AG04450 (cell line): ENCODE results near the gene VAC14. TPM values are rescaled to one million over a fixed set of nuclear protein-coding genes. Genes with fewer than 3 reads are reported as not detected.

ENCODE experiments used
- CTCF ChIA-PET: fragments of 300-600, 350-600 bp; formaldehyde crosslinking; extraction: SDS; loops from one replicate; lab custom pipeline; 2022; ENCODE audit warnings: antibody characterized with exemption, inconsistent platforms; lab: Charles Lee
- POLR2A ChIA-PET: fragments of 350-600 bp; formaldehyde crosslinking; extraction: SDS; loops from one replicate; lab custom pipeline; 2021; ENCODE audit warnings: antibody characterized with exemption, inconsistent platforms; lab: Yijun Ruan, JAX
- DNase-seq: peaks from one replicate; pipeline ENCODE4 v3.0.0-alpha.2; 2011; ENCODE audit warnings: low read depth, low spot score
- H3K27ac ChIP-seq: one replicate; pipeline ENCODE4 v1.5.1; 2012; ENCODE audit warnings: low read depth, low read length, control low read depth
- H3K27me3 ChIP-seq: one replicate; pipeline ENCODE4 v1.6.0; 2012; ENCODE audit warnings: low read length; ENCODE audit not compliant: control insufficient read depth, insufficient read depth
- H3K4me3 ChIP-seq: 2 replicates; pipeline ENCODE4 v1.5.1; 2011; ENCODE audit warnings: mild to moderate bottlenecking, low read depth, low read length, control low read depth
- H3K9me3 ChIP-seq: 2 replicates; pipeline ENCODE4 v1.5.1; 2012; ENCODE audit warnings: low read length; ENCODE audit not compliant: control insufficient read depth, insufficient read depth
- polyA plus RNA-seq: library from polyadenylated mRNA; depleted of rRNA; stranded (reverse); fragments of >200 nt; gene quantifications from 2 replicates; pipeline ENCODE4 v1.2.3, GENCODE V29; 2011
- TF ChIP-seq, protein P1 (sequence below): IDR thresholded peaks from 2 replicates; pipeline ENCODE4 v1.5.1; 2011; ENCODE audit warnings: low read depth, low read length, control low read depth, inconsistent platforms

The VAC14 gene
- polyA plus RNA-seq, 1 experiment, result 30.2 TPM

DNA sequence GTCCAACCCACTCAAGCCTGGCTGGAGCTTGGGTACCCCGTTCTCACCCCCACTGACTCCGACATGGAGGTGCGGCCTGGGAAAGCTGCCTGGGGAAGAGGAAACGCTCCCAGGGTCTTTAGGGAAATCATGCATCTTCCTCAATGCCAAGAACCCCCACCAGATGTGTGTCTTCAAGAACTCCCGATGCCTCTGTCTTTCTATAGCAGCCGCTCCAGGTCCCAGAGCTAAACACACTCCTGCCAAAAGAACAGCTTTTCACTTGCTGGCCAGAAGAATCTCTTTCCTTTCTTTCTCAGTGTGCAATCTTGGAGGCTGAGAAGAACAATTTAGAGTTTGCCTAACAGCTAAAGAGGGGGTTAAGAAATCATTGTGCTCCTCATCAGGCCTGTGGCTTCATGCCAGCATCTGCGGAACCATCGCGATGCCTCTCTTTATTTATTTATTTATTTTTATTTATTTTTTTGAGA lies 74.0 kb downstream of the VAC14 start:
- H3K4me3 ChIP-seq, result no peak overlapping the region
- no peak for DNase-seq
- no peaks in the 10 kb centered on the region; the same call in 1 of the 2 replicates for H3K9me3 ChIP-seq
- POLR2A ChIA-PET, result no interaction called here
- H3K27ac ChIP-seq, result no peak overlapping the region
- no peaks in the 10 kb centered on the region for H3K27me3 ChIP-seq
- TF ChIP-seq, protein P1, sequence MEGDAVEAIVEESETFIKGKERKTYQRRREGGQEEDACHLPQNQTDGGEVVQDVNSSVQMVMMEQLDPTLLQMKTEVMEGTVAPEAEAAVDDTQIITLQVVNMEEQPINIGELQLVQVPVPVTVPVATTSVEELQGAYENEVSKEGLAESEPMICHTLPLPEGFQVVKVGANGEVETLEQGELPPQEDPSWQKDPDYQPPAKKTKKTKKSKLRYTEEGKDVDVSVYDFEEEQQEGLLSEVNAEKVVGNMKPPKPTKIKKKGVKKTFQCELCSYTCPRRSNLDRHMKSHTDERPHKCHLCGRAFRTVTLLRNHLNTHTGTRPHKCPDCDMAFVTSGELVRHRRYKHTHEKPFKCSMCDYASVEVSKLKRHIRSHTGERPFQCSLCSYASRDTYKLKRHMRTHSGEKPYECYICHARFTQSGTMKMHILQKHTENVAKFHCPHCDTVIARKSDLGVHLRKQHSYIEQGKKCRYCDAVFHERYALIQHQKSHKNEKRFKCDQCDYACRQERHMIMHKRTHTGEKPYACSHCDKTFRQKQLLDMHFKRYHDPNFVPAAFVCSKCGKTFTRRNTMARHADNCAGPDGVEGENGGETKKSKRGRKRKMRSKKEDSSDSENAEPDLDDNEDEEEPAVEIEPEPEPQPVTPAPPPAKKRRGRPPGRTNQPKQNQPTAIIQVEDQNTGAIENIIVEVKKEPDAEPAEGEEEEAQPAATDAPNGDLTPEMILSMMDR, result no peak
- CTCF ChIA-PET, result interaction anchor here (1.7 kb wide), 1 partner anchor 11 kb away, joined by 9 read pairs; no protein-coding TSS in a partner anchor

DNA sequence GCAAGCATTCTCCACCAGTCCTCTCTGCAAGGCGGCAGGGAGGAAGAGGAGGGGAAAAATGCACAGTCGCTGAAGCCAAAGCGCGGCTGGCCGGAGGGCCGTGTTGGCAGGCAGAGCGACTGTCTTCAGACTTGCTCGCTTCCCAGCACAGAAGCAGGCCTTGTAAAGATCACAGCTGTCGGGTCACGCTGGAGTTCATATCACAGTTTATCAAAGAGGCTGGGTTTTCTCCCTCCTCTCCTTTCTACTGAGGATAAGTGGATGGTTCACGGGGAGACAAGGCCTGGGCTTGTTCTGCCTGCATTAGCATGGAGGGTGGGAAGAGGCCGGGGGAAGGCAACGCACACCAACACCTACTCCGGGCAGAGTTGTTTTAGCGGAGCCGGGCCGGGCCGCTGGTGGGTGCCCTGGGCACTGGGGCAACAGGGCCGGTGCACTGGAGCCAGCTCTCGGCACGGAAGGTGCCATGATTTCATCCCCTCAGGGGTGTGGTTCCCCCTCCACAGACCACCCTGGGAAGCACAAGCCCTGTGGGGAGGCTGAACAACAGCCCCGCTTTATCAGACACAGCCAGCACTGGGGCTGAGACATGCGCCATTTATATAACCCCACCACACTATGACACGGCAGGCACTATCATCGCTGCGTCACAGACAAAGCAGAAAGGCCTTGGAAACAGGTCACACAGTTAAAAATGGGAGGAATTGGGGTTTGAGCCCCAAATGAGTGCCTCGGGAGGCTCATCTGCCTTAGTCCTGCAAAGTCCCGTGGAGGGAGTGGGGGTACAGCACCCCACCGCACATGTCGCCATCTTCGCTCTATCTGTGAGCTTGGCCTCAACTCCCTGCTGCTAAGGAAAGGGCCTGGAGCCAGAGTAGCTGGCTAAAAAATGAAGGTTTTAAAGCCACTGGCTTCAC lies 74.8 kb downstream of the VAC14 start:
- CTCF ChIA-PET, result interaction anchor here (1.1 to 1.7 kb wide), 2 partner anchors 11 to 12 kb away, joined by 3 to 9 read pairs; no protein-coding TSS in a partner anchor
- H3K4me3 ChIP-seq, result no peak overlapping the region

DNA sequence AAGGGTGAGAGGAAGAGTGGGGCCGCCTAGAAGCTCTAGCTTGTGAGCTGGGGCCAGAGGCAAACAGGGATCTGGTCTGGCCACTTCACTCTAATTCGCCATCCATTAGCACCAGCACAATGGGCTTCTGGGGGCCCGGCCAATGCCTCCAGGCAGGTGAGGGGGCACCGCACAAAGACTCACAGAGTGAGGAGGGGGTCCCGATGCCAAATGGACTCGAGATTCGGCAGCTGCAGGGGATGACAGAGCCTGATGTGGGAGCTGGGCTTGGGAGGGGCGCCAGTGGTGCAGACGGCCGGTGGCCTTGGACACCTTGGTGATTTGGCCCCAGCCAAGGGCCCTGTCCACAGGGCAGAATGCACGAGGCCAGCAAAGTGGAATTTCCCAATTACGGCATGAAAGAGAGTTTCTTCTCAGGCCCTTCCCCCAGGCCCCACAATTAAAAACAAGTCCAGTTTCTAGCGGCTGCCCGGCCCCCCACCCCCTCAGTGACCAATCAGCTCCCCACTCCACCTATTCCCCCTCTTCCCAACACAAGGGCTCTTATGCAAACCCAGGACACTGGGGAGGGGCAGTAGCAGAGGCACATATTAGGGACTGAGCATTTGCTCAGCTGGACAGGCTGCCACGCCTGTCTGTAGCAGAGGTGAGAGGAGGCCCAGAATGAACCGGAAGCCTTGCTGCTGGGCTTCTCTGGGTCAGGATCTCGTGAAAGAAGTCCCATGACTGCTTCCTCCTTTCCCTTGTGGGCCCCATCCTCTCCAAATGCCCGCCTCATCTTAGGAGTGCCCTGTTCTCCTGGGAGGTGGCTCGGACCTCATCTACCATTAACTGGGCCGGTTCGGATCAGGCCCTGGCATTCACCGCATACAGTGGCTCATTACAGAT lies 75.7 kb downstream of the VAC14 start:
- H3K9me3 ChIP-seq, result no peaks in the 10 kb centered on the region; the same call in 1 of the 2 replicates
- H3K27ac ChIP-seq, result peak overlapping the region; percentile 75
- TF ChIP-seq, protein P1, result no peak
- POLR2A ChIA-PET, result no interaction called here
- no peaks in the 10 kb centered on the region for H3K27me3 ChIP-seq
- no peak overlapping the region for H3K4me3 ChIP-seq
- DNase-seq, result no peak
- CTCF ChIA-PET, result interaction anchor here (1.1 kb wide), 1 partner anchor 10 kb away, joined by 3 read pairs; no protein-coding TSS in a partner anchor

More for the DNA sequence above, 74.8 kb downstream of the VAC14 start:
- DNase-seq, result no peak
- TF ChIP-seq, protein P1, result no peak
- Histone ChIP-seq H3K27ac (peak overlapping the region; percentile 75), H3K9me3 (no peaks in the 10 kb centered on the region; the same call in 1 of the 2 replicates), H3K27me3 (no peaks in the 10 kb centered on the region)
- POLR2A ChIA-PET, result no interaction called here

DNA sequence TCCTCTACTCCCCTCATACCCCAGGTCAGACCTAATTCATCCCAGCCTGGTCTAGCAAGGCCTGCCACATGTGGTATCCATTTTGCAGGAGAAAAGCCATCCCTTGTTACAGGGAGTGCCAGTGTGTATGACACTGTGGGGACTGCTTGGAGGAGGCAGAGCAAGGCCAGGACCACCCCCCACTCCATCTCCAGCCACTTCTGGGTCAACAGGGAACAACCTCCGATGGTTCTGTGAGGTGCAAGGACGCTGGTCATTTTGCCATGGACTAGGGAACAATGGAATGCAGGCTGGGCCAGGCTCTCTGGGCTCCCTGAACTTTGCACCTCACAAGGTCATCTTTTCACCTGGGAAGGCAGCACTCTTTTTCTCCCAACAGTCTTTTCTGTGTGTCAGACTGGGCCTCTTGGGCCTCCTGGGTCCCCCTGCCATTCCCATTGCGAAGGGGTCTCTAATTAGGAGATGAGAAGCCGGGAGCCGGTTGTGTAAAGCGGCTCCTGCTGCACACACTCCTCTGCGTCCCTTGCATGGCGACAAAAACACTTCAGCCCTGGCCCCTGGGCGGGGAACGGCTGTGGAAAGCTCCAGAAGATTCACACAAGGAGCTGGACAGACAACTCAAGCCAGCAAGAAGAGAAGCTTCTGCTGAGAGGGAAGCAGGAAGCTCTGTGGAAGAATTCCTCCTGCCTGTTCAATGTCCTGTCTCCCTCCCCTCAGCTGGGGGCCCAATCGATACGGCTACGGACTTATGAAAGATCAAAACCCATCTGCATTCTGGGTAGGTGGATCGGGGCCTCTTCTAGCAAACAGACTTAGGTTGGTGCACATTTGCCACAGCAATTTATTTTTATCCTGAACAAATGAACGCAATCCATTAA lies 76.6 kb downstream of the VAC14 start:
- POLR2A ChIA-PET, result no interaction called here
- H3K4me3 ChIP-seq, result no peak overlapping the region
- DNase-seq, result no peak
- peaks cover 3% of the 10 kb centered on the region for H3K9me3 ChIP-seq
- CTCF ChIA-PET, result interaction anchor here (2.5 kb wide), 1 partner anchor 14 kb away, joined by 9 read pairs; no protein-coding TSS in a partner anchor
- TF ChIP-seq, protein P1, result no peak
- no peak overlapping the region for H3K27ac ChIP-seq
- H3K27me3 ChIP-seq, result no peaks in the 10 kb centered on the region
